Prostate gland (tissue), 2 donors: ENCODE measurements around the gene PIAS4. TPM values are rescaled to one million over a fixed set of nuclear protein-coding genes. Genes with fewer than 3 reads are reported as not detected.
"Not testable (repeated sequence)": the region's sequence is repeated elsewhere in the genome, so short reads cannot be mapped to it uniquely, and the experiment has no call there.

Source experiments
- DNase-seq: peaks from one replicate; pipeline ENCODE4 v3.0.0-alpha.2; 2019; ENCODE audit warnings: low spot score
- H3K27ac ChIP-seq, 2 donors: fragments of 200-600 bp; sonication (generic); 2 replicates each; pipeline ENCODE4 v1.5.1; 2017 to 2019
- H3K27me3 ChIP-seq: fragments of 200-600 bp; sonication (generic); replicated peaks from 2 replicates; pipeline ENCODE4 v1.5.1; 2019; ENCODE audit not compliant: insufficient read depth
- H3K36me3 ChIP-seq, 2 donors: fragments of 200-600 bp; sonication (generic); 1 replicate in 1 of 2; 2 replicates in 1 of 2; pipeline versions ENCODE4 v1.5.1 to v1.8.1; 2017 to 2019
- H3K4me1 ChIP-seq: fragments of 200-600 bp; sonication (generic); replicated peaks from 2 replicates; pipeline ENCODE4 v1.5.1; 2019
- H3K4me3 ChIP-seq, 2 donors: fragments of 200-600 bp; sonication (generic); 2 replicates each; pipeline ENCODE4 v1.5.1; 2017 to 2019
- H3K9me3 ChIP-seq: fragments of 200-600 bp; sonication (generic); 2 replicates; pipeline ENCODE4 v1.5.1; 2017
- POLR2A ChIP-seq: fragments of 450-650 bp; IDR thresholded peaks from one replicate; pipeline ENCODE4 v1.6.1; 2016; ENCODE audit warnings: antibody characterized with exemption, mild to moderate bottlenecking
- POLR2AphosphoS5 ChIP-seq: sonication (generic); formaldehyde crosslinking; IDR thresholded peaks from one replicate; pipeline ENCODE4 v1.6.1; 2017; ENCODE audit warnings: antibody characterized with exemption
- WGBS: methylation state at CpG from one replicate; pipeline ENCODE4 v1.1.5; 2018; 5-methylcytosine and 5-hydroxymethylcytosine counted together
- intact Hi-C: fragments of 100-400 bp; cut with DNase I; formaldehyde crosslinking; loops from one replicate; pipeline ENCODE4 v1.14.2; 2022
- total RNA-seq, 2 donors: library from RNA; depleted of rRNA; stranded (reverse); fragments of >200 nt; gene quantifications; one replicate each; pipeline ENCODE4 v1.1.0, GENCODE V29; 2016
- TF ChIP-seq, protein P1 (sequence below), 4 experiments: fragments of 200-600 bp in 2 of 4; fragments of 450-650 bp in 2 of 4; sonication (generic) in 2 of 4; IDR thresholded peaks; 1 replicate in 3 of 4; 2 replicates in 1 of 4; pipeline ENCODE4 v1.5.1; 2016 to 2019; ENCODE audit warnings: antibody characterized with exemption in 4 of 4, mild to moderate bottlenecking in 2 of 4, moderate library complexity in 2 of 4

PIAS4 gene
- total RNA-seq, 2 donors from 2014 or later: 25.3 to 70.0 TPM

DNA sequence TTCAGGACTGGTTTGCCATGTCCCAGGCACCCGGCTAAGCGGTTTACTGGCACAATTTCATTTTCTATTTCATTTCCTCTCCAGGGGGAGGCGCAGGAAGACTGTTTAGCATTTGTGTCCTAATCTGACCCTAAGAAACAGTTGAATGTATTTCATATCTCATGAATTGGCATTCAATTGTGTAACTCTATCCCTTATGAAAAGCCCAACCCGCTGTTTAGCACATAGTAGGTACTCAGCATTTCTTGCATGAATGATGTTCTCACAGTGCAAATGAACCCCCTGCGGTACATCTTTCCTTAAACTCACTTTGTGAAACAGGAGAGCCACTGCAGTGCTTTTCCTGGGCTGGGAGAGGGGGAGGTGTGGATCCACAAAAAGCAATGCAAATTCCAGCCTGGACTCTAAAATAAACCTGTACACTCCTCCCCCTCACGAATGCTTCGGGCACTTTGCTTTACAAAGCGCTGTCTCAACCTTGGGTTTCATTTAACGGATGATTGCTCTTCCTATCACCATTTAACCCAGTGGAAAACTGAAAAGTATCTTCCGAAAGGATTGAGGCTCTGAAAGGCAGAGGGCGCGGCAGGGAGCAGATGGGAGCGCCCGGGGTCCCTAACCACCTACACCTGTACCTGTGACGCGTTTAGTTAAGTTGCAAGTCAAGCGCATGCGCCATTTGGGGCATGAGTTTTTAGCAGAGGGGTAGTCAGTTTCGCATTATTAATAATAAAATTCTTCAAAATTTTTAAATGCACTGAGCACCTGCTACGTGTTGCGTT lies 21.1 kb upstream of the PIAS4 start:
- Histone ChIP-seq H3K4me3 (no peak overlapping the region), H3K27me3 (no peaks in the 10 kb centered on the region), H3K4me1 (peaks cover 16% of the 10 kb centered on the region), H3K27ac (peak overlapping the region; percentile 97 to 98), H3K9me3 (no peaks in the 10 kb centered on the region), H3K36me3 (peaks cover 21 to 24% of the 10 kb centered on the region in 2 donors)
- TF ChIP-seq, protein P1, sequence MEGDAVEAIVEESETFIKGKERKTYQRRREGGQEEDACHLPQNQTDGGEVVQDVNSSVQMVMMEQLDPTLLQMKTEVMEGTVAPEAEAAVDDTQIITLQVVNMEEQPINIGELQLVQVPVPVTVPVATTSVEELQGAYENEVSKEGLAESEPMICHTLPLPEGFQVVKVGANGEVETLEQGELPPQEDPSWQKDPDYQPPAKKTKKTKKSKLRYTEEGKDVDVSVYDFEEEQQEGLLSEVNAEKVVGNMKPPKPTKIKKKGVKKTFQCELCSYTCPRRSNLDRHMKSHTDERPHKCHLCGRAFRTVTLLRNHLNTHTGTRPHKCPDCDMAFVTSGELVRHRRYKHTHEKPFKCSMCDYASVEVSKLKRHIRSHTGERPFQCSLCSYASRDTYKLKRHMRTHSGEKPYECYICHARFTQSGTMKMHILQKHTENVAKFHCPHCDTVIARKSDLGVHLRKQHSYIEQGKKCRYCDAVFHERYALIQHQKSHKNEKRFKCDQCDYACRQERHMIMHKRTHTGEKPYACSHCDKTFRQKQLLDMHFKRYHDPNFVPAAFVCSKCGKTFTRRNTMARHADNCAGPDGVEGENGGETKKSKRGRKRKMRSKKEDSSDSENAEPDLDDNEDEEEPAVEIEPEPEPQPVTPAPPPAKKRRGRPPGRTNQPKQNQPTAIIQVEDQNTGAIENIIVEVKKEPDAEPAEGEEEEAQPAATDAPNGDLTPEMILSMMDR (IDR thresholded peaks at IDR 0.05): peak; percentile 38 to 82 (median 56)
- TF ChIP-seq POLR2A (no peak), POLR2AphosphoS5 (peak; percentile 57)
- 4% methylated on average over 21 of the region's 21 CpGs for WGBS
- intact Hi-C loops: loop anchor here (5.0 kb wide), 2 partner anchors 221 to 224 kb away; partner anchors contain the start of genes APBA3 and MRPL54
- no peak for DNase-seq

- peaks cover 16% of the 10 kb centered on the region for H3K4me1 ChIP-seq
- intact Hi-C loops: loop anchor here (5.0 kb wide), 2 partner anchors 220 to 225 kb away; partner anchors contain the start of genes APBA3 and MRPL54
- no peaks in the 10 kb centered on the region for H3K27me3 ChIP-seq
- no peak overlapping the region for H3K27ac ChIP-seq
- DNase-seq: peak; percentile 79
- H3K9me3 ChIP-seq: no peaks in the 10 kb centered on the region
- H3K36me3 ChIP-seq: peaks cover 8 to 10% of the 10 kb centered on the region in 2 donors
- WGBS: 9% methylated on average over 30 of the region's 30 CpGs
- H3K4me3 ChIP-seq: no peak overlapping the region
- TF ChIP-seq, protein P1 (IDR thresholded peaks at IDR 0.05): peak; percentile 64 to 88 (median 82)
- TF ChIP-seq POLR2A (no peak), POLR2AphosphoS5 (peak; percentile 80)
These were observed 19.7 kb upstream of the PIAS4 start for GRCh38 chr19:3987619-3988371.

GRCh38 chr19:3990815-3991117 lies 16.8 kb upstream of the PIAS4 start:
- intact Hi-C loops: no loop called here

GRCh38 chr19:3995607-3996006 lies 11.9 kb upstream of the PIAS4 start:
- intact Hi-C loops: no loop called here
- H3K36me3 ChIP-seq: no peaks in the 10 kb centered on the region
- H3K4me1 ChIP-seq: no peaks in the 10 kb centered on the region
- TF ChIP-seq POLR2AphosphoS5 (no peak), POLR2A (no peak)
- no peak for DNase-seq
- H3K27ac ChIP-seq: no peak overlapping the region
- no peak overlapping the region for H3K4me3 ChIP-seq
- no peaks in the 10 kb centered on the region for H3K9me3 ChIP-seq
- no peaks in the 10 kb centered on the region for H3K27me3 ChIP-seq
- 59% methylated on average over 6 of the region's 6 CpGs for WGBS

More at GRCh38 chr19:3990815-3991117, 16.8 kb upstream of the PIAS4 start:
- H3K4me3 ChIP-seq: no peak overlapping the region
- peaks cover 6% of the 10 kb centered on the region for H3K4me1 ChIP-seq
- no peaks in the 10 kb centered on the region for H3K9me3 ChIP-seq
- no peak for TF ChIP-seq POLR2AphosphoS5
- TF ChIP-seq, protein P1 (IDR thresholded peaks at IDR 0.05): no peak
- no peak for TF ChIP-seq POLR2A
- H3K27ac ChIP-seq: no peak overlapping the region
- no peaks in the 10 kb centered on the region for H3K36me3 ChIP-seq
- no peaks in the 10 kb centered on the region for H3K27me3 ChIP-seq
- WGBS: 79% methylated on average over 3 of the region's 3 CpGs
- no peak for DNase-seq

- H3K4me1 ChIP-seq, H3K4me3 ChIP-seq, H3K27me3 ChIP-seq, H3K9me3 ChIP-seq, H3K36me3 ChIP-seq, DNase-seq, H3K27ac ChIP-seq, intact Hi-C loops: not testable (repeated sequence)
- 88% methylated on average over 28 of the region's 29 CpGs for WGBS
These were observed 8.7 kb upstream of the PIAS4 start for GRCh38 chr19:3998667-3999412.

DNA sequence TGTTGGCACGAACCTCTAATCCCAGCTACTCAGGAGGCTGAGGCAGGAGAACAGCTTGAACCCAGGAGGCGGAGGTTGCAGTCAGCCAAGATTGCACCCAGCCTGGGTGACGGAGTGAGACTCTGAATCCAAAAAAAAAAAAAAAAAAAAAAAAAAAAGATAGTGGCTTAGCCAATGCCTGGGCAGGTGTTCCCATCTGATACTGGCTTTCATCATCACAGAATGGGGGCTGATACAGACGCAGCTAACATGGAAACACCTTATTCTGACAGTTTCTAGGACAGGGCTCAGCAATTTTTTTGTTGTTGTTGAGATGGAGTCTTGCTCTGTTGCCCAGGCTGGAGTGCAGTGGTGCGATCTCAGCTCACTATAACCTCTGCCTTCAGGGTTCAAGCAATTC lies 6.7 kb upstream of the PIAS4 start:
- H3K4me3 ChIP-seq, H3K9me3 ChIP-seq, H3K4me1 ChIP-seq, DNase-seq, intact Hi-C loops, H3K27ac ChIP-seq, H3K36me3 ChIP-seq, H3K27me3 ChIP-seq: not testable (repeated sequence)
- WGBS: 86% methylated on average over 5 of the region's 5 CpGs

DNA sequence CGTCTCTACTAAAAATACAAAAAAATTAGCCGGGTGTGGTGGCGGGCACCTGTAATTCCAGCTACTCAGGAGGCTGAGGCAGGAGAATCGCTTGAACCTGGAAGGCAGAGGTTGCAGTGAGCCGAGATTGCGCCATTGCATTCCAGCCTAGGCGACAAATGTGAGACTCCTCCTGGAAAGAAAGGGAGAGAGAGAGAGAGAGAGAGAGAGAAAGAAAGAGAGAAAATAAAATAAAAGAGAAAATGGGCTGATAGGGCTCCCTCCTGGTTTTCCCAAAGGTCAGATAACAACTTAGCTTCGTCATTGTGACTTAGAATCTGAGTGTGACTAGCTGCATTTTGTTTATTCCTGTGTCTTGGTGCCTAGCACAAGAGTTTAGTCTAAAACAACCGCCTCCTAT lies 2.1 kb upstream of the PIAS4 start:
- H3K9me3 ChIP-seq, intact Hi-C loops, H3K27me3 ChIP-seq, H3K27ac ChIP-seq, H3K36me3 ChIP-seq, DNase-seq, H3K4me3 ChIP-seq: not testable (repeated sequence)
- H3K4me1 ChIP-seq: peaks cover 18% of the 10 kb centered on the region
- 97% methylated on average over 9 of the region's 9 CpGs for WGBS
